GM12873 (cell line): ENCODE measurements around the gene COL9A3.
A peak's percentile ranks its signal among the peaks of the same experiment; 100 is the strongest.

Source experiments
- TF ChIP-seq, protein P1 (sequence below): IDR thresholded peaks from 2 replicates; pipeline ENCODE4 v1.5.1; 2012; ENCODE audit warnings: low read depth, mild to moderate bottlenecking, moderate library complexity, low read length, control low read depth; ENCODE audit not compliant: insufficient read depth; ENCODE audit errors: missing control alignments

COL9A3 gene

GRCh38 chr20:62861726-62862336, 45.0 kb downstream of the COL9A3 start, which contains the start of gene TCFL5:
Gene TCFL5 (minus strand): TSS chr20:62861822. CDS start chr20:62861670, 152 bp downstream.
- TF ChIP-seq, protein P1, sequence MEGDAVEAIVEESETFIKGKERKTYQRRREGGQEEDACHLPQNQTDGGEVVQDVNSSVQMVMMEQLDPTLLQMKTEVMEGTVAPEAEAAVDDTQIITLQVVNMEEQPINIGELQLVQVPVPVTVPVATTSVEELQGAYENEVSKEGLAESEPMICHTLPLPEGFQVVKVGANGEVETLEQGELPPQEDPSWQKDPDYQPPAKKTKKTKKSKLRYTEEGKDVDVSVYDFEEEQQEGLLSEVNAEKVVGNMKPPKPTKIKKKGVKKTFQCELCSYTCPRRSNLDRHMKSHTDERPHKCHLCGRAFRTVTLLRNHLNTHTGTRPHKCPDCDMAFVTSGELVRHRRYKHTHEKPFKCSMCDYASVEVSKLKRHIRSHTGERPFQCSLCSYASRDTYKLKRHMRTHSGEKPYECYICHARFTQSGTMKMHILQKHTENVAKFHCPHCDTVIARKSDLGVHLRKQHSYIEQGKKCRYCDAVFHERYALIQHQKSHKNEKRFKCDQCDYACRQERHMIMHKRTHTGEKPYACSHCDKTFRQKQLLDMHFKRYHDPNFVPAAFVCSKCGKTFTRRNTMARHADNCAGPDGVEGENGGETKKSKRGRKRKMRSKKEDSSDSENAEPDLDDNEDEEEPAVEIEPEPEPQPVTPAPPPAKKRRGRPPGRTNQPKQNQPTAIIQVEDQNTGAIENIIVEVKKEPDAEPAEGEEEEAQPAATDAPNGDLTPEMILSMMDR = no peak

DNA sequence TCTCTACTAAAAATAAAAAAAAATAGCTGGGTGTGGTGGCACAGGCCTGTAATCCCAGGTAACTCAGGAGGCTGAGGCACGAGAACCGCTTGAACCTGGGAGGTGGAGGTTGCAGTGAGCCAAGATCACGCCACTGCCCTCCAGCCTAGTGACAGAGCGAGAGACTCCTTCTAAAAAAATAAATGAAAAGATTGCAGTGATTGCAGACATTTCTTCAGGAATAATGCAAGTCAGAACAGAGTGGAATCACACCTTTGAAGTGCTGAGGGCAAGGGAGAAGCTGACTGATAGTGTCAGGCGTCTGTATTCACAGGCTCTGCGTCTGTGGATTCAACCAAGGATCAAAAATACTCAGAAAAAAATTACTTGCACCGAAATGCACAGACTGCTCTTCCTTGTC, 47.4 kb downstream of the COL9A3 start:
- TF ChIP-seq, protein P1 = no peak

- TF ChIP-seq, protein P1 = no peak
Observed at GRCh38 chr20:62872184-62872847, 55.5 kb downstream of the COL9A3 start.

DNA sequence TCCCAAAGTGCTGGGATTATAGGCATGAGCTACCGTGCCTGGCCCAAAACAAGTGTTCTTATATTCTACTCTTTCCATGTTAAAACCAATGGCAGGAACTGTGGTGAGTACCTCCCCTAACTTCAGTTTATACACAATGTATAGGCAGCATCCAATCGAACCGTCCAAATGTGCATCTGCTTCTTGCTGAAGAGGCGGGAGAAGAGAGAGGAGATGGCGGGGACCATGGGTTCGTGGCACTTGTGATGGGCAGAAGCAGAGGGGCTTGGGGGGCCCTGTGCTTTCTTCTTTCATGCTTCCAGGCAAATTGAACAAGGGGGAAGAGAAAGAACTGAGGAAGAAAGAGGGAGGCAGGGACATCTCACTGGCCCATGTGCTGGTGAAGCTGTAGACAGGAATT, 56.0 kb downstream of the COL9A3 start:
- TF ChIP-seq, protein P1 = no peak

DNA sequence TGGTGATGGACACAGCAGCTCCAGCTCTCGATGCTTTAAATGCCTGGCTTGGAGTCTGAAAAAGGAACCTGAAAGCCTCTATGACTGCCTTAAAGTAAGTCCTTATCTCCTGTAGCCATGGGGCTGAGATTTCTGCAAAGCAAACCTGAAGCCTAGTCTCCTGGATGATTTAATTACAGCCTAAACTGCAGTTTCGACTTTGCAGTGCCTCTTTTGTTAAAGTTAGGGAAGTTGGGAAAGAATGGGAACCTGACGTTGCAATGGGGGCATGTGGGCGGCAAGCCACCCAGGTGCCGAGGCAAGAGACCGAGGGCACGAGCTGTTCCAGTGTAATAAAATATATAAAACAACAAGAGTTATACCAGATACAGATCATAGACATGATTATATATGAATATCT, 56.4 kb downstream of the COL9A3 start:
- TF ChIP-seq, protein P1 = no peak

DNA sequence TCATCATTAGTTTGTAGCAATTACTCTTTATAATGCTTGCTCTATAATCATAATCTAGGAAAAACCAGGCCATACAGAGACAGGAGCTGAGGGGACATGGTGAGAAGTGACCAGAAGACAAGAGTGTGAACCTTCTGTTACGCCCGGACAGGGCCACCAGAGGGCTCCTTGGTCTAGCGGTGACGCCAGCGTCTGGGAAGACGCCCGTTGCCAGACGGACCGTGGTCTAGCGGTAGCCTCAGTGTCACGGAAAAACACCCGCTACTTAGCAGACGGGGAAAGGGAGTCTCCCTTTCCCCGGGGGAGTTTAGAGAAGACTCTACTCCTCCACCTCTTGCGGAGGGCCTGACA, 56.8 kb downstream of the COL9A3 start:
- TF ChIP-seq, protein P1 = peak; percentile 46

DNA sequence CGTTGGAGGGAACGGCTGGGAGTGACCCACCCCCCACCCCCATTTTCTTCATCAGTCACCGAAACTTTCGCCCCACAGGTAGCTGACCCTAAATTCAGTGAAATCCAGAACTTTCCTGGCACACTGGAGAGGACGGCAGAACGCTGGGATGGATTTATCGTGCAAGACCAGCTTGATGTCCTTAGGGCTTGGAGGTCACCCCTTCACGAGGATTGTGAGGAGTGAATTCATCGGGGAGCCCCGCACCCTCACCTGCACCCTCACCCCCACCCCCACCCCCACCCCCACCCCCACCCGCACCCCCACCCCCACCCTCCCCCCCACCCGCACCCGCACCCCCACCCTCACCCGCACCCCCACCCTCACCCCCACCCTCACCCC, 58.1 kb downstream of the COL9A3 start:
- TF ChIP-seq, protein P1 = no peak
